Type B pancreatic cell (in vitro differentiated cells): ENCODE results near the gene COX19. TPM values are rescaled to one million over a fixed set of nuclear protein-coding genes. Genes with fewer than 3 reads are reported as not detected.
A peak's percentile ranks its signal among the peaks of the same experiment; 100 is the strongest.
"Not testable (repeated sequence)": the region's sequence is repeated elsewhere in the genome, so short reads cannot be mapped to it uniquely, and the experiment has no call there.

Experiments used
- DNase-seq: peaks from one replicate; pipeline ENCODE4 v3.0.0; 2021; ENCODE audit warnings: mixed read lengths; ENCODE audit not compliant: unreplicated experiment; ENCODE audit errors: extremely low spot score
- H3K27ac Mint-ChIP-seq: 2 replicates; pipeline ENCODE4 v1.8.0; 2021; ENCODE audit warnings: mild to moderate bottlenecking, mixed read lengths
- H3K27me3 Mint-ChIP-seq: 2 replicates; pipeline ENCODE4 v1.8.0; 2021; ENCODE audit warnings: mixed read lengths
- H3K36me3 Mint-ChIP-seq: 2 replicates; pipeline ENCODE4 v1.8.0; 2021; ENCODE audit warnings: mixed read lengths
- H3K4me1 Mint-ChIP-seq: one replicate; pipeline ENCODE4 v1.8.0; 2021; ENCODE audit warnings: mixed read lengths; ENCODE audit not compliant: unreplicated experiment
- H3K4me3 Mint-ChIP-seq: 2 replicates; pipeline ENCODE4 v1.8.0; 2021; ENCODE audit warnings: mild to moderate bottlenecking, mixed read lengths
- H3K9me3 Mint-ChIP-seq: 2 replicates; pipeline ENCODE4 v1.8.0; 2021; ENCODE audit warnings: mixed read lengths
- CTCF ChIP-seq: fragments of 200-600 bp; sonication (generic); conservative IDR thresholded peaks from 2 replicates; pipeline ENCODE4 v1.5.0; 2021; ENCODE audit warnings: antibody characterized with exemption, mild to moderate bottlenecking
- total RNA-seq: library from RNA; stranded (reverse); gene quantifications from 2 replicates; pipeline ENCODE4 v1.2.1, GENCODE V29; 2021; ENCODE audit warnings: low replicate concordance

COX19 gene
- total RNA-seq, 1 donor from 2014 or later = 15.4 TPM

GRCh38 chr7:963236-964078, 11.9 kb downstream of the COX19 start:
- H3K9me3 Mint-ChIP-seq = no peaks in the 10 kb centered on the region
- TF ChIP-seq CTCF = no peak
- H3K4me3 Mint-ChIP-seq = no peak overlapping the region
- H3K4me1 Mint-ChIP-seq = peaks cover 14% of the 10 kb centered on the region
- no peak overlapping the region for H3K27ac Mint-ChIP-seq
- H3K27me3 Mint-ChIP-seq = no peaks in the 10 kb centered on the region
- no peak for DNase-seq
- peaks cover 4% of the 10 kb centered on the region for H3K36me3 Mint-ChIP-seq

- no peak overlapping the region for H3K27ac Mint-ChIP-seq
- H3K4me3 Mint-ChIP-seq = no peak overlapping the region
- TF ChIP-seq CTCF = no peak
Measured at GRCh38 chr7:962401-963081, 12.8 kb downstream of the COX19 start.

GRCh38 chr7:961546-962400, 13.6 kb downstream of the COX19 start:
- no peak for DNase-seq
- Mint-ChIP-seq H3K27me3 (no peaks in the 10 kb centered on the region), H3K36me3 (no peaks in the 10 kb centered on the region), H3K9me3 (no peaks in the 10 kb centered on the region), H3K4me3 (no peak overlapping the region), H3K4me1 (peaks cover 14% of the 10 kb centered on the region), H3K27ac (no peak overlapping the region)
- TF ChIP-seq CTCF = no peak

More at GRCh38 chr7:962401-963081, 12.8 kb downstream of the COX19 start:
- DNase-seq = no peak
- Mint-ChIP-seq H3K36me3 (no peaks in the 10 kb centered on the region), H3K4me1 (peaks cover 14% of the 10 kb centered on the region), H3K27me3 (no peaks in the 10 kb centered on the region), H3K9me3 (no peaks in the 10 kb centered on the region)

DNA sequence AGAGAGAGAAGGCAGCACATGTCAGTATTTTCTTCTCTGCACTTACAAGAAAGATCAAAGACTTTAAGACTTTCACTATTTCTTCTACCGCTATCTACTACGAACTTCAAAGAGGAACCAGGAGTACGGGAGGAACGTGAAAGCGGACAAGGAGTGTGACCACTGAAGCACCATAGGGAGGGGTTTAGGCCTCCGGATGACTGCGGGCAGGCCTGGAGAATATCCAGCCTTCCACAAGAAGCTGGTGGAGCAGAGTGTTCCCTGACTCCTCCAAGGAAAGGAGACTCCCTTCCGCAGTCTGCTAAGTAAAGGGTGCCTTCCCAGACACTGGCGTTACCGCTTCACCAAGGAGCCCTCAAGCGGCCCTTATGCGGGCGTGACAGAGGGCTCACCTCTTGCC, 14.4 kb downstream of the COX19 start:
- not testable (repeated sequence) for H3K4me3 Mint-ChIP-seq, H3K36me3 Mint-ChIP-seq, H3K9me3 Mint-ChIP-seq, DNase-seq, H3K27me3 Mint-ChIP-seq
- Mint-ChIP-seq H3K27ac (peak overlapping the region; percentile 16), H3K4me1 (peaks cover 14% of the 10 kb centered on the region)

- Mint-ChIP-seq H3K4me3 (no peak overlapping the region), H3K27ac (peak overlapping the region; percentile 16), H3K36me3 (no peaks in the 10 kb centered on the region), H3K9me3 (no peaks in the 10 kb centered on the region), H3K4me1 (peaks cover 14% of the 10 kb centered on the region), H3K27me3 (peaks cover 7% of the 10 kb centered on the region)
- no peak for DNase-seq
- TF ChIP-seq CTCF = no peak
Measured at GRCh38 chr7:960269-960871, 15.0 kb downstream of the COX19 start.

GRCh38 chr7:959740-960139, 15.6 kb downstream of the COX19 start:
- H3K4me3 Mint-ChIP-seq, DNase-seq, H3K9me3 Mint-ChIP-seq, H3K27ac Mint-ChIP-seq, H3K36me3 Mint-ChIP-seq, H3K4me1 Mint-ChIP-seq: not testable (repeated sequence)
- peaks cover 11% of the 10 kb centered on the region for H3K27me3 Mint-ChIP-seq
